ENCODE measurements around the gene DAD1.

Gene DAD1

DNA sequence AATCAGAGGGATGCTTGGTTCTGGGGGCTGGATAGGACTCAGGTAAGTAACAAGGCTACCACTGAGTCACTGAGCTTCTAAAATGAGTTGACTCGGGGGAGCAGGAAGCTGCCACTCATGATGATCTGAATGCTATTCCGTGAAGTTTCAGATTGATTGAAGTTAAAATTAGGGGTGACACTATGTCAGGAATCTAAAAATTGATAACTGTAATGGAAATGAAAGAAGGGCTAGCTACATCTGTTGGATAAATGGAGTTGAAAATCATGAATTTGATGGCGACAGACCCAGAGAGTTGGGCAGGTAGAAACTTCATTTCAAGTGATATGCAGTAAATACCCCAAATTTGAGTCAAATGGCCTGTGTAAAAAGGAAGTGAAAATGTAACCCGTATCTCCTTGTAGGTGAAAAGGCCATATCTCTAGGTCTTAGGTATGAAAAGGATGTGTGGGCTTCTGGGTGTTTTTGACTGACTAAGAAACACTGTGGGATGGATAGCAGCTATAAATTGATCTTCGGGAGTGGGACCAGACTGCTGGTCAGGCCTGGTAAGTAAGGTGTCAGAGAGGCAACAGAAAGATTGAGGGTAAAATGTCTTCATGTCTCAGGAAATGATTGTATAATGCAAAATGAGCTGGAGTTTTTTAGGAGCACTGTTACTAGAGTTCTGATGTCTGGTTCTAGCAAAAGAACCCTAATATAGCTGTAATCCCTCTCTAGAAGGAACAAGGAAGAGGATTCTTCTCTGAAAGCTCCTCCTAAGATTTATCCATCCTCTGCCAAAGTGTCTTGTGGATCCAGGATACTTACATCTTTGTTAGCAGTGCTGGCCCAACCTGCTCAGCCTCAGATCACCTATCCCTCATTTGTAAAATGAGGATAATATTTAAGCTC is 57.3 kb downstream of the DAD1 start:
- no peak overlapping the region for H3K4me3 ChIP-seq (ENCODE audit: low read depth, low read length)
- TF ChIP-seq, protein P1, sequence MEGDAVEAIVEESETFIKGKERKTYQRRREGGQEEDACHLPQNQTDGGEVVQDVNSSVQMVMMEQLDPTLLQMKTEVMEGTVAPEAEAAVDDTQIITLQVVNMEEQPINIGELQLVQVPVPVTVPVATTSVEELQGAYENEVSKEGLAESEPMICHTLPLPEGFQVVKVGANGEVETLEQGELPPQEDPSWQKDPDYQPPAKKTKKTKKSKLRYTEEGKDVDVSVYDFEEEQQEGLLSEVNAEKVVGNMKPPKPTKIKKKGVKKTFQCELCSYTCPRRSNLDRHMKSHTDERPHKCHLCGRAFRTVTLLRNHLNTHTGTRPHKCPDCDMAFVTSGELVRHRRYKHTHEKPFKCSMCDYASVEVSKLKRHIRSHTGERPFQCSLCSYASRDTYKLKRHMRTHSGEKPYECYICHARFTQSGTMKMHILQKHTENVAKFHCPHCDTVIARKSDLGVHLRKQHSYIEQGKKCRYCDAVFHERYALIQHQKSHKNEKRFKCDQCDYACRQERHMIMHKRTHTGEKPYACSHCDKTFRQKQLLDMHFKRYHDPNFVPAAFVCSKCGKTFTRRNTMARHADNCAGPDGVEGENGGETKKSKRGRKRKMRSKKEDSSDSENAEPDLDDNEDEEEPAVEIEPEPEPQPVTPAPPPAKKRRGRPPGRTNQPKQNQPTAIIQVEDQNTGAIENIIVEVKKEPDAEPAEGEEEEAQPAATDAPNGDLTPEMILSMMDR (IDR thresholded peaks at IDR 0.05; ENCODE audit: low read depth, low read length), result no peak
- DNase-seq (ENCODE audit: low read depth, low spot score), result no peak
- in situ Hi-C loops (cut with HindIII; ENCODE audit: low sequenced_read_pairs), result no loop called here

DNA sequence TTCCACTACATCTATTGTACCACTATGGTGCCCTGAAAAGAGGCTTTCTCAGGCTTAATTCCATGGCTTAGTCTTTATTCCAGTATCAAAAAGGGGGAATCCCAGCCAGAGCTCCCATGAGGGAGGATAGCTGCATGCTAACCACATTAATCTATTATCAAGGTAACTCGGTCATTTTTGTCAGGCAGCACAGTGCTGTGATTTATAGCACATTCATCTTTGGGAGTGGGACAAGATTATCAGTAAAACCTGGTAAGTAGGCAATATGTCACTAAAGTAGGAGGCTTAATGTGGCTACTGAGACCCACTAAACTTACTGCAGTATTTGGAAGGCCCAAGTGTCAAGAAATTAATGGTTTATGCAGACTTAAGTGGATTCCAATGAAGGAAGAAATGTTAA is 58.9 kb downstream of the DAD1 start:
- in situ Hi-C loops (cut with HindIII; ENCODE audit: low sequenced_read_pairs), result no loop called here

DNA sequence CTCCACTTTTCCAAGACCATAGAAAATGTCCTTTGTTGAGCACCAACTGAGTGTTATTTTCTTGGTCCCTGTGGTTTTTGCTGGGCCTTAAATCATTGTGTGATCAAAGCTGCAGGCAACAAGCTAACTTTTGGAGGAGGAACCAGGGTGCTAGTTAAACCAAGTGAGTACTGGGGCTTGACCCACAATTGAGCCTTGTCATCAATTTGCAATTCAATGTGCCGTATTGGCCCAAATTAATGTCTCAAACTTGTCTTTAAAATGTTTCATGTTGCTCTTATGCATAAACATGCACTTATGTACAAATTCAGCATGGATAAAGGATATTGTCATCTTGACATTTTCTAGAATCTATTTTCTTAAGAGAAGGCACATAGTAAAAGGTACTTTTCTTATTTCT is 62.3 kb downstream of the DAD1 start:
- no peak for DNase-seq (ENCODE audit: low read depth, low spot score)
- in situ Hi-C loops (cut with HindIII; ENCODE audit: low sequenced_read_pairs), result no loop called here
- TF ChIP-seq, protein P1 (IDR thresholded peaks at IDR 0.05; ENCODE audit: low read depth, low read length), result no peak
- H3K4me3 ChIP-seq (ENCODE audit: low read depth, low read length), result no peak overlapping the region

More for the DNA sequence above, 58.9 kb downstream of the DAD1 start:
- DNase-seq (ENCODE audit: low read depth, low spot score), result no peak
- H3K4me3 ChIP-seq (ENCODE audit: low read depth, low read length), result no peak overlapping the region
- TF ChIP-seq, protein P1 (IDR thresholded peaks at IDR 0.05; ENCODE audit: low read depth, low read length), result no peak

DNA sequence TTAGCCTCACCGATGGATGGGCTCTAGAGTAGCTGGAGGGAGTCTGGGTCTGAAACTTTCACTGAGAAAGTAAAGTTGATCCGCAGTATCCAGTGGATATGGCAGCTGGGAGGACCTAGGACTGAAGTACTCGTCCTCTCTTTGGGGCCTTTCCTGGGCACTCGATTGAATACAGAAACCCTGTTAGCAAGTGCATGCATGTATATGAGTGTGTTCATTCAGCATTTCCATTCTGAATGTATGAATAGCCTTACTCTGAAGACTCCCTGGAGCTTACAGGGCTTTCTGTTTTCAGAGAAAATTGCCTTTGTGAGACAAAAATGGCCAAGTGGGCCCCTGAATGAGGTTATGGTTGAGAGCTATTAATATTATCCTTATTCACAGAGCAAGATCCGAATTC is 62.8 kb downstream of the DAD1 start:
- no peak for DNase-seq (ENCODE audit: low read depth, low spot score)
- no peak overlapping the region for H3K4me3 ChIP-seq (ENCODE audit: low read depth, low read length)
- TF ChIP-seq, protein P1 (IDR thresholded peaks at IDR 0.05; ENCODE audit: low read depth, low read length), result no peak
- in situ Hi-C loops (cut with HindIII; ENCODE audit: low sequenced_read_pairs), result no loop called here

DNA sequence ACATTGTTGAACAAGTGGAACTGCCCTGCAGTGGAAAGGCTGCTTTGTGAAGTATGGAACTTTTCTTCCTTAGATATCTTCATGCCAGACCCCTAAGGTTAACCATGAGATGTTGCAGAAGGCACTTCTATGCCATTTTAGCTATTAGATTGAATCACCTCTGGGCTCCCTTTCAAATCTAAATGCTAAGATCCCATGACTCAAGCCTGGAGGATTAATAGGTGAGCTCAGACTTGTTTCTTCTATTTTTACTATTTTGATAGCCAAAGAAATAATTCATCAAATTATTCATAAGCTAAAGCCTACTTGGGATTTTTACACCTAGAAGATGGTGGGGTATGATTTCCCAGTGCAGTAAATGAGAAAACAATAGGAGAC is 64.3 kb downstream of the DAD1 start:
- DNase-seq (ENCODE audit: low read depth, low spot score), result no peak
- in situ Hi-C loops (cut with HindIII; ENCODE audit: low sequenced_read_pairs), result no loop called here
- H3K4me3 ChIP-seq (ENCODE audit: low read depth, low read length), result no peak overlapping the region
- TF ChIP-seq, protein P1 (IDR thresholded peaks at IDR 0.05; ENCODE audit: low read depth, low read length), result no peak

DNA sequence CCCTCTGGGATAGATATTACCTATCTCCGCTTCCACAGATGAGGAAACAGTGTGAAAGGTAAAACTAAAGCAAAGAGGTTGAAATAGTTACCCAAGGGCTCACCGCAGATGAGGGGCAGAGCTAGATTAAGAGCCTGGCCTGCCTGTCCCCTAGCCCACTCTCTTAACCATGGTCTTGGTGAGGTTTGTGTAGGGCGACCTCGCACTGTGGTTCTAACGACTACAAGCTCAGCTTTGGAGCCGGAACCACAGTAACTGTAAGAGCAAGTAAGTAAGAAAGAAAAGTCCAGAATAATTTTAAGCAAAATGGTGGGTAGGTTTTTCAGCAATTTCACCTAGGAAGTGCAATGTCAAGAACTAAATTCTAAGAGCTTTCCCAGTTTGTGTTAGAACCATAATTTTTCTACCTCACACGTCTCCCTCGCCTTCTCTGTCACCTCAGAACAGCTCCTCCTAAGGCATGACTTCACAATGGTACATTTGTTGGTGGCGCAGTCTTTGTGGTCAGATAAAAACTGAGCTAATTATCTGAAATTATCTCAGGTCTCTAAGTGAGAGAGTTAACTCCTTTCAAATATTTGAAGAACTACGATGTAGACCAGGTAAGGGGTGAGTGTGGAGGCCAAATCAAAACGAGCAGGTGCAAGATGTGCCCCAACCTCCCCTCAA is 64.8 kb downstream of the DAD1 start:
- in situ Hi-C loops (cut with HindIII; ENCODE audit: low sequenced_read_pairs), result no loop called here
- DNase-seq (ENCODE audit: low read depth, low spot score), result no peak
- H3K4me3 ChIP-seq (ENCODE audit: low read depth, low read length), result no peak overlapping the region
- TF ChIP-seq, protein P1 (IDR thresholded peaks at IDR 0.05; ENCODE audit: low read depth, low read length), result no peak
